HAP-1 (cell line): ENCODE measurements around the gene DNAJB6.

ENCODE experiments used
- DNase-seq, 2 experiments: peaks; one replicate each; pipeline ENCODE4 v3.0.0-alpha.2; 2016 to 2020; ENCODE audit warnings: low spot score in 2 of 2
- H3K27me3 ChIP-seq: fragments of 250-450 bp; sonication (Bioruptor Pico); 2 replicates; pipeline ENCODE4 v1.5.1; 2020; ENCODE audit warnings: low read depth, mild to moderate bottlenecking, moderate library complexity
- H3K36me3 ChIP-seq: fragments of 250-450 bp; sonication (Bioruptor Pico); replicated peaks from 2 replicates; pipeline ENCODE4 v1.5.1; 2020; ENCODE audit warnings: mild to moderate bottlenecking
- H3K4me1 ChIP-seq: fragments of 250-450 bp; sonication (Bioruptor Pico); 2 replicates; pipeline ENCODE4 v1.5.1; 2020; ENCODE audit warnings: mild to moderate bottlenecking
- H3K4me3 ChIP-seq: fragments of 250-450 bp; sonication (Bioruptor Pico); 2 replicates; pipeline ENCODE4 v1.5.1; 2020; ENCODE audit warnings: mild to moderate bottlenecking, moderate library complexity
- H3K9me3 ChIP-seq: fragments of 250-450 bp; sonication (Bioruptor Pico); 2 replicates; pipeline ENCODE4 v1.5.1; 2020; ENCODE audit warnings: mild to moderate bottlenecking, moderate library complexity
- in situ Hi-C: fragments of 300-500 bp; cut with MboI; formaldehyde crosslinking; loops from 3 replicates; pipeline ENCODE4 v1.14.3; 2020; ENCODE audit warnings: low sequenced_read_pairs, inconsistent platforms, mixed read lengths

The DNAJB6 gene

DNA sequence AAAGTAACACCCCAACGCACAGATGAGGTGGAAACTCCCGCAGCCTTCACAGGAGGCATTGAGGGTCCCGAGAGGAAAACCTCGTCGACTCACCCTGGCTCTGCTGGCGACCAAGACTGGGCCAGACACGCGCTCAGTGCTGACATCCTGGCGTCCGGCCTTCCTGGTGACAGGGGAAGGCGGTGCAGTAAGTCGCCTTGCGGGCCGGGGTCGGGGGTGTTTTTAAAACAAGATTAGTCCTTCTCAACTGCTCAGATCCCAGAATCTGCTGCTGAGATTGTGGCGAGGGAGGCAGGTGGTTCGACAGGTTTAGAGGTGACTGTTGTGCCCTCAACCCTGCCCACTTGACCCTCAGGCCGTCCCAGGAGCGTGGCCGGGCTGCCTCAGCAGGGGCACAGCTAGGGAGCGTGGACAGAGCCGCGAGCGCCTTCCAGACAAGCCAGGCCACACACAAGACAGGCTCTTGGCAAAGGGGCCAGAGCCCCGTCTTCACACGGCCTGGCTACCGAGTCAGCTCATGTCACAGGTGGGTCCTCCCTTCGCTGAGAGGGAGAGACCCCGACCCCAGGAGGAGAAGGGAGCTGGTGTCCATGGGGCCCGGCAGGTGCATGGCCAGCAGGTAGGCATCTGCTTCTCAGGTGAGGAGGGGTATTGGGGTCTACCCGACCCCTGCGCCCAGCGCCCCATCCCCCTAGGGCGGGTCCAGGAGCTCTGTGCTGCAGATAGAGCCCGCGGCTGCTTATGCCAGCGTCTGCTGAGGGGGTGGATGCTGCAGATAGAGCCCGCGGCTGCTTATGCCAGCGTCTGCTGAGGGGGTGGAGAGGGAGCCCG, 81.6 kb downstream of the DNAJB6 start:
- Histone ChIP-seq H3K4me3 (no peak overlapping the region), H3K4me1 (no peaks in the 10 kb centered on the region), H3K27me3 (no peaks in the 10 kb centered on the region), H3K36me3 (no peaks in the 10 kb centered on the region), H3K9me3 (no peaks in the 10 kb centered on the region)
- in situ Hi-C loops, result no loop called here
- no peak for DNase-seq

DNA sequence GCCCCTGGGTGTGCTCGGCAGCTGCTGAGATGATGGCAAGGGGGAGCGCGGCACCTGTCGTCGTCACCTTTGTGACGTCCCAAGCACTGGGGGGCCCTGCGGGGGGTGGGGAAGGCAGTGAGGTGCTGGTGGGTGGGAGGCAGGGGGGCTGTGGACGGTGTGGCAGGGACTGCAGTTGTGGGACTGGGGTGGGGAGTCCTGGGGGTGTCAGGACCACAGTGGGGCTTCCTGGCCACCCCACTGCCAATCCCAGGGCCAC, 82.2 kb downstream of the DNAJB6 start:
- no peak for DNase-seq
- Histone ChIP-seq H3K9me3 (no peaks in the 10 kb centered on the region), H3K4me3 (no peak overlapping the region), H3K4me1 (no peaks in the 10 kb centered on the region), H3K36me3 (no peaks in the 10 kb centered on the region), H3K27me3 (no peaks in the 10 kb centered on the region)
- in situ Hi-C loops, result no loop called here

DNA sequence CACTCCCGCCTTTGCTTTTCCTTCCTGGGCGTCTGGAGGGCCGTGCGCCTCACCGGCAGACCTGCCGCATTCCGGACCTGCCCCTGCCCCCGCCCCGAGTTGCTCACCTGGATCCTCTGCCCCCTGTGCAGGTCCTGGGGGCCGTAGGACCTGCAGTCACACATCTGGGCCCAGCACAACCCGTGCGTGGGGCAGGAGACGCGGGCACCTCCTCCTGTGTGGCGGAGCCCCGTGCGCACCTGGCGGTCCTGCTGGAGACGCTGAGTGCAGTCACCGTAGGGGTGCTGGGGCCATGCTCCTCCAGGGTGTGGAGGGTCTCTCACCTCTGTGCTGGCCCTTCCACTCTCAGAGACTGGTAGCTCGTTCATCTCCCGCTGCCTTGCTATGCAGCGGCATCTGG, 85.5 kb downstream of the DNAJB6 start:
- Histone ChIP-seq H3K4me3 (no peak overlapping the region), H3K4me1 (no peaks in the 10 kb centered on the region), H3K9me3 (no peaks in the 10 kb centered on the region), H3K27me3 (no peaks in the 10 kb centered on the region), H3K36me3 (no peaks in the 10 kb centered on the region)
- DNase-seq, result no peak
- in situ Hi-C loops, result no loop called here

DNA sequence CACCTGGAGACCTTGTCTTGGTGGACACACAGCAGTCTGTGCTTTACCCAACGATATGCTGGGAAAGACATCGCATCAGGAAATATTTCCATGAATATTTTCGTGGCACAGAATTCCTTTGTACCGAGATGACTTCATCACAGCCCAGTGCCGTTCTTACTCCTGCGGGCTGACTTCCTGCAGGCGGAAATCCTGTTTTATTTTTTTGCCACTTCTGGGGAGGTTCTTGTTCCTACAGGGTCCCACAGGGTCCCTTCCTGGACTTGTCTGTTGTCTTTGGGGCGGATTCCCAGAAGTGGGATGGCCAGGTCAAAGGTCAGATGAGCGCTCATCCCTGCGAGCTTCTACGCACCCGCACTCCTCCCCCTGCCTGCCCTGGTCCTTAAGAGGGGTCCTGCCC, 86.5 kb downstream of the DNAJB6 start:
- no peaks in the 10 kb centered on the region for H3K4me1 ChIP-seq
- DNase-seq, result no peak
- in situ Hi-C loops, result no loop called here
- H3K9me3 ChIP-seq, result no peaks in the 10 kb centered on the region
- no peaks in the 10 kb centered on the region for H3K27me3 ChIP-seq
- no peak overlapping the region for H3K4me3 ChIP-seq
- no peaks in the 10 kb centered on the region for H3K36me3 ChIP-seq

DNA sequence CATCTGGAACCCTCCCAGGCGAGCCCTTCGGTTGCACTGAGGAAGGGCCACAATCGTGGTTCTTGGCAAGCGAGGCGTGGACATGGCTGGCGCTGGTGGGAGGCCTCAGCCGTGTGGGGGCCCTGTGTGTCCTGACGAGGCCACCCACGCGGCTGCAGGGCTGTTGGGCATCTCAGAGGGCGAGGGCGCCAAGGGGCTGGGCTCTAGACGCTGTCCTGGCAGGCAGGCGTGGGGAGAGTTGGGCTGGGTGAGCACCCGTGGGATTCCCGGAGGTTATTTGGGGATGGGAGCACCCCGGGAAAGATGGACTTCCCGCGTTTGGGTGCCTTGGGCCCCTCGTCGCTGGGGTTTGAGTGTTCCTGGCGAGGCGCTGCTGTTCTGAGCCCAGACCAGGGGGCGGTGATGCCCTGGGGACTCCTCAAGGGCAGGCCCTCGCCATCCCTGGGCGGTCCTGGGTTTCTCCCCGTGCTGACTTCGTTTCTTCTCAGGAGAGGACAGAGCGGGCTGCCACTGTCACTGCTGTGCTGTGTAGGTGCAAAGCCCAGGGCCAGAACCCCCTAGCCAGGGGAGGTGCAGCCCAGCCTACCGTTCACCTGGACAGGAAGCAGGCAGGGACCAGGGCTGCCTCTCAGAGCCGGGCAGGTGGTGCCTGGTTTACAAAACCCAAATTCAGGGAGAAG, 87.2 kb downstream of the DNAJB6 start:
- H3K4me3 ChIP-seq, result no peak overlapping the region
- no peaks in the 10 kb centered on the region for H3K36me3 ChIP-seq
- DNase-seq, result no peak
- H3K4me1 ChIP-seq, result no peaks in the 10 kb centered on the region
- no peaks in the 10 kb centered on the region for H3K27me3 ChIP-seq
- in situ Hi-C loops, result no loop called here
- no peaks in the 10 kb centered on the region for H3K9me3 ChIP-seq

DNA sequence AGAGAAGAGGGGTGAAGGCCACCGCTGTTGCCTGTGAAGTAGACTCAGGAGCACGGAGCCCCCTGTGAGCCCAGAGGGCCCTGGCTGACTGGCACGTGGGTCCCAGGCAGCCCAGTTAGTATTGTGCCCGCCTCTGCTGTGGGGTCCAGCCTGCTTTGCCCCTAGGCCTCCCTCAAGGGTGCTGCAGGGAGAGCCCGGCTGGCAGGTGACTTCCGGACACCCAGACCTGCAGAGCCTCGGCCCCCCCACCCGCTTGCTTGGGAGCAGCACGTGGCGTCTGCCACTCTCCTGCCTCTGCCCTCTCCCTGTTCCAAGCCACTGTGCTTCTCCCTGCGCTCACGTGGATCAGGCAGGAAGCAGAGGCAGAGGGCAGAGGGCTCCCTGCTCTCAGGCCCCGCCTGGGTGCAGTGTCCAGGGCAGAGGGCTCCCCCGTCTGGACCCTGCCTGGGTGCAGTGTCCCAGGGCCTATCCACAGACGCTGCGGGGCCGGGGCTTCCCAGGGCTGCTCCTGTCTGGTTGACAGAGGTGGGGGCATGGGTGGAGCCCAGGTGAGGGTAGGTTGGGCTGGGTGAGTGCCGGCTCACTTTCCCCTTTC, 88.4 kb downstream of the DNAJB6 start:
- in situ Hi-C loops, result no loop called here
- H3K36me3 ChIP-seq, result no peaks in the 10 kb centered on the region
- H3K9me3 ChIP-seq, result no peaks in the 10 kb centered on the region
- no peaks in the 10 kb centered on the region for H3K4me1 ChIP-seq
- H3K4me3 ChIP-seq, result no peak overlapping the region
- H3K27me3 ChIP-seq, result no peaks in the 10 kb centered on the region
- DNase-seq, result no peak

DNA sequence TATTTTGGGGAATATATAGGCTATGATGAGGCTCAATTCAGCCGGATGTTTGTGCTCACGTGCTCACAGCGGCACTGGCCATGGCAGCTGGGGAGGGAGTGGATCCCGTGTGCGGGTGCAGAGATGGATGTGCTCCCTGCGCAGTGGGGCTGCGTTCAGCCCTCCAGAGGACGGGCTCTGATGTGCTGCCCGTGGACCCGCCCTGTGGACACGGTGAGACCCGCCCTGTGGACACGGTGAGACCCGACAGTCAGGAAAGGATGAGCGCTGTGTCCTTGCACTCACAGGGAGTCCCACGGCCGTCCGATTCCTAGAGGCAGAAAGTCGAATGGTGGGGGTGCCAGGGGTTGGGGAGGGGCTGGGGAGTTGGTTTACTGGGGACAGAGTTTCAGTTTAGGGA, 89.0 kb downstream of the DNAJB6 start:
- no peaks in the 10 kb centered on the region for H3K4me1 ChIP-seq
- H3K27me3 ChIP-seq, result no peaks in the 10 kb centered on the region
- no peaks in the 10 kb centered on the region for H3K9me3 ChIP-seq
- H3K4me3 ChIP-seq, result no peak overlapping the region
- in situ Hi-C loops, result no loop called here
- no peak for DNase-seq
- no peaks in the 10 kb centered on the region for H3K36me3 ChIP-seq

DNA sequence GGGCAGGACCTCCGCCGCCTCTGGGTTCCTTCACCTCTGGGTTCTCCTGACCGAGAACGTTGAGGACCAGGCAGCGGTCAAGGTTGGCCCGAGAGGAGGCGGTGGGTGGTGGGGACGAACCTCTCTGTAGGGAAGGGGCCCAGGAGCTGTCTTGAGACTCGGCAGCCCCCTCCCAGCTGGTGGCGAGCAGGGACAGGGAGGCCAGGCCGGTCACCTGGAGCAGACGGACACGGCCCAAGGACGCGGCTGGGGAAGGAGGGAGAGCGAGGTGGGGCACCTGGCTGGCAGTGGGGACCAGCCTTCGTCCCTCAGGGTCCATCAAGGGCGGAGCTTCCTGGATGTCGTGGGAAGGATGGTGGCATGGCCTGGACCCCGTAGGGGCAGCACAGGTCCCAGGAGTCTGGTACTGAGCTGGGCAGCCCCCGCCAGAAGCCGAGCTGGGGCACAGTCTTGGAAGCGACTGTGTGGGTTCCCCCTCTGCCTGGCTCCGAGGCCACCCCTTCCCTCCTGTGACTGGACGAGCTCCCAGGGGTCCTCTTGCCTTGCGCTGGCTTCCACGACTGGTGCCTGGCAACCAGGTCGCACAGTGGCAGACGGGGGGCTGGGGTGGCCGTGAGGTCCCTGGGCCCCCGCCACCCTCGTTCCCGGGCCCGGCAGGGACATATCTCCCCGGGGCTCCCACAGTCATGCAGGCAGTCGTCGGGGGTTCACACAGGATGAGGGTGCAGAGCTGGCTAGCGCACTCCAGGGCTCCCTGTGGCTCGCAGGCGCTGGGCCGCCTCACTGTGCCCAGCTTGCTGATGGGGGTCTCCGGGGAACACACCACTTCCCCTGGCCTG, 89.9 kb downstream of the DNAJB6 start:
- Histone ChIP-seq H3K36me3 (no peaks in the 10 kb centered on the region), H3K27me3 (no peaks in the 10 kb centered on the region), H3K9me3 (no peaks in the 10 kb centered on the region), H3K4me1 (no peaks in the 10 kb centered on the region), H3K4me3 (no peak overlapping the region)
- in situ Hi-C loops, result no loop called here
- no peak for DNase-seq

DNA sequence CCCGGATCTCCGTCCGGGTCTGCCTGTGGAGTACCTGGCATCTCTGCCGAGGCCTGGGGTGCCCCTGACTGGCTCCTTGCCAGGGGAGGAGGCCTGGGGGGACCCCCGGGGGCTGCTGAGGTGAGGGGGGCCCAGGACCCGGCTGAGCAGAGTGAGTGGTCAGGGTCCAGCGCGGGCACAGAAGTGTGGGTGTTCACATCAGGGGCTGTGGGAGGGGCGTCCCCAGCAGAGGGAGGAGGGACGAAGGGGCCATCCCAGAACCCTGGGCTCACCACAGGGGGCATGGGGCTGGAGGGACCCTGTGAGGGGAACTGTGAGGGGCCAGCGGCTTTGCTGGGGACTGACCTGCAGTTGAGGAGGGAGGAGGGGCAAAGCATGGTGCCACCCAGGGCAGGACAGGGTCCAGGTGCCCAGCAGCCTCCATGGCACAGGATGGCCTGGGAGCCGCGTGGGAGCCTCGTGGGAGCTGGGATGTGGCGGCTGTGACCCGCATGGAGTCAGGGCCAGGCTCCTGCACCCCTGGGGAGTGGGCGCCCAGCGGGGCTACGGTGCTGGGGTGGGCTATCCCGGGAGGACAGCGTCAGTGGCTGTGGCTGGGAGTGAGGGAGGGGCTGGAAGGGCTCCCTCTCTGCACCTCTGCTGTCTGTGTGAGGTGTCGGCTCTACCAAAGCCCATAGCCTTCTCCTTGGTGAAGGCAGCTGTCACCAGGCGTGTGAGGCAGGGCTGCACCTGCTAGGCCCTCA, 91.2 kb downstream of the DNAJB6 start:
- in situ Hi-C loops, result no loop called here
- H3K4me3 ChIP-seq, result no peak overlapping the region
- H3K36me3 ChIP-seq, result no peaks in the 10 kb centered on the region
- no peaks in the 10 kb centered on the region for H3K9me3 ChIP-seq
- no peak for DNase-seq
- no peaks in the 10 kb centered on the region for H3K27me3 ChIP-seq
- no peaks in the 10 kb centered on the region for H3K4me1 ChIP-seq

DNA sequence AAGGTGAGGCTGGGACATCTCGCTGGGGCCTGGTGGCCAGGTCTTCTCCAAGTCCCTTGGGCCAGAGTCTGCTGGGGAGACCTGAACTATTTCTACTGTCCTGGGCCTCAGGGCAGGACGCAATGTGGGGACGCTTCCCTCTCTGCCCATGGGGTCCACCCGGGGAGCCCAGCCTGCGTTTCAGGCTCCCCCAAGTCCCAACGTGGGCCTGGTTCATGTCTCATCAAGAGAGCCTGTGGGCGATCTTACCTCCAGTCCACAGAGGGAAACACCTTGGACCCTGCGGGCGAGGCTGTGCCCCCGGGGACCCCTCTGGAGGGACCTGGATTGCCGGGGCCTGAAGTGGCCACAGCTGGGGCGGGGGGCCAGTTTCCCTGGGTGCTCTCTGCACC, 91.7 kb downstream of the DNAJB6 start:
- H3K36me3 ChIP-seq, result no peaks in the 10 kb centered on the region
- H3K27me3 ChIP-seq, result no peaks in the 10 kb centered on the region
- H3K4me3 ChIP-seq, result no peak overlapping the region
- H3K4me1 ChIP-seq, result no peaks in the 10 kb centered on the region
- in situ Hi-C loops, result no loop called here
- H3K9me3 ChIP-seq, result no peaks in the 10 kb centered on the region
- DNase-seq, result no peak

DNA sequence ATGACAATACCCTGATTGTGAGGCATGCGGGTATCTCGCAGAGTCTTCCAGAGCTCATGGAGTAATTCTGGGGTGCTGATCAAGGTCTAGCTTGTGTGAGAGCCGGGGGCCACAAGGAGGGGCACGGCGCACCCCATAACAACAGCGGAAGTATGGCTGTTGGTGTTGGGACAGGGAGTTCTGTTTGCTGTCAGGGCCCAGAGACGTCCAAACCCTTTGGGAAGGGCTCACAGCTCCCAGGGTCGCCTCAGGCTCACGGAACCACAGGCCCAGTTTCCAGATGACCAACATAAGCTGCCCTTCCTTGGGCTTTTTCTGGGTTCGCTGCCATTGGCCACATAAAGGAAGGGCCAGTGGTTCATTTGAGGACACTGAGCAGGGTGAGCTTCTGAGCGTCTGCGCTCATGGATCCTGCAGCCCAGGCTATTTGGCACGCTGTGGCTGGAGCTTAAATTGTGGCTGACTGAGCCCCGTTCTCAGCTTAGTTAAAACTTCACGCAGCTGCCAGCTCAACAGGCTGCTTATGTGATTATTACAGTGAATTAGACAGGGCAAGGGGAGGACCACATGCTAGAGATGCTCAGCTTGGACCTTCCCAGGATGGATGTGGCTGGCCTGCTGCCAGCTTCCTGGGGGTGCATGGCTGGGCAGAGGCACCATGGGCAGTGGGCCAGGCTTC, 92.3 kb downstream of the DNAJB6 start:
- in situ Hi-C loops, result no loop called here
- no peak overlapping the region for H3K4me3 ChIP-seq
- no peak for DNase-seq
- no peaks in the 10 kb centered on the region for H3K4me1 ChIP-seq
- no peaks in the 10 kb centered on the region for H3K9me3 ChIP-seq
- no peaks in the 10 kb centered on the region for H3K27me3 ChIP-seq
- H3K36me3 ChIP-seq, result no peaks in the 10 kb centered on the region

DNA sequence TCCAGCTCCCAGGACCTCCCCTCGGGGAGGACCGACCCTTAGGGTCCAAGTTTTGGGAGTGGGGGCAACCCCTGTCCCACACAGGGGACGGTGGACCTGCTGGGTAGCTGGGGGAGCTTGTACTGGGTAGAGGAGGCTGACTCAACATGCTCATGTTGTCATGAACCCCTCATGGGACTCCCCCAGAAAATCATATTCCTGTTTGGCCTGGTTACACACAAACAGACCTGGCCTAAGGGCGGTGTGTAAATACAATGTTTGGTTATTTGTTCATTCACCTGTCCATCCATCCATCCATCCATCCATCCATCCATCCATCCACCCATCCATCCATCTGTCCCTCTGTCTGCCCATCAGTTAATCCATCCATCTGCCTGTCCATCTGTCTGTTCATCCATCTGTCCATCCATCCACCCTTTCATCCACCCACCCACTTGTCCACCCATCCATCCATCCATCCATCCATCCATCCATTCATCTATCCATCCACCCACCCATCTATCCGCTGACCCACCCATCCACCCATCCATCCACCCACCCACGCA, 92.9 kb downstream of the DNAJB6 start:
- H3K36me3 ChIP-seq, result no peaks in the 10 kb centered on the region
- no peak for DNase-seq
- in situ Hi-C loops, result no loop called here
- H3K4me3 ChIP-seq, result no peak overlapping the region
- H3K4me1 ChIP-seq, result no peaks in the 10 kb centered on the region
- no peaks in the 10 kb centered on the region for H3K27me3 ChIP-seq
- no peaks in the 10 kb centered on the region for H3K9me3 ChIP-seq

DNA sequence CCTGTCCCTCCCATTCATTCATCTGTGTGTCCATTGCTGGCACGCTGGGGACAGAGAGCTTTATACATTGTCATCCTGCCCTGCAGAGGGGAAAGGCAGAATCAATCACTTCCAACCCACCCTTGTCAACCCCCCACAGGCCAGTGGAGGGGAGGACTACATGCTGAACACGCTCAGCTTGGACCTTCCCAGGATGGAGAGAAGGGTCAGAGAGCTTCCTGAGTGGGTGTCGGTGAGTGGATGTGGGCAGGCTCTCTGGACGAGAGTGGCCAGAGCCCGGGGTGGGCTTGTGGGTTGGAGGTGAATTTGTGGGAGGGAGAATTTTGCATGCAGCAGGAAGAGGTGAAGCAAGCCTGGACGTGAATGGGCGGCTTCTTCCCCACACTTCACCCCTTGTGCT, 93.9 kb downstream of the DNAJB6 start:
- Histone ChIP-seq H3K4me1 (no peaks in the 10 kb centered on the region), H3K27me3 (no peaks in the 10 kb centered on the region), H3K4me3 (no peak overlapping the region), H3K9me3 (no peaks in the 10 kb centered on the region), H3K36me3 (no peaks in the 10 kb centered on the region)
- in situ Hi-C loops, result no loop called here
- no peak for DNase-seq
